Measurements from ENCODE around the gene ARHGEF19. TPM values are rescaled to one million over a fixed set of nuclear protein-coding genes. Genes with fewer than 3 reads are reported as not detected.
A peak's percentile ranks its signal among the peaks of the same experiment; 100 is the strongest.

The ARHGEF19 gene
- total and polyA plus RNA-seq, 2 of the 13 experiments (the other 11 are each of a cell fraction or from before 2014, with no cell fraction given), result 1.7 to 1.8 TPM

DNA sequence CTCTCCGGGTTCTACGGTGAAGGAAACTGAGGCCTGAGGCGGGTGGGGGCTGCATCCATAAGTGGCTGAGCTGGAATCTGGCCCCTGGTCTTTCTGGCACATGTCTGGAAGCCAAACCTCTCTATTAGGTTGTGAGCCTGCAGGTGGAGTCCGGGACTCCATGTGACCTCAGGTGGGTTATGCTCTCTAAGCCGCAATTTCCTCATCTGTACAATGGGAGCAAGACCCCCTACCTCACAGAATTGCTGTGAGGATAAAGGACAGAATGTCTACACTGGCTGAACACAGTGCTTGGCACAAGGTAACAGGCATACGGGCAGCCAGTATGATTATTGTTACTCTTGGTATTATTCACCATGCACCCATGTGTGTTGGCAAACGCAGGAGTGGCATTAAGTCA is 63.3 kb downstream of the ARHGEF19 start:
- Histone ChIP-seq H3K27me3 (ENCODE audit: control insufficient read depth in 1 of 2, insufficient read depth in 2 of 2, low read length in 2 of 2) (no peaks in the 10 kb centered on the region; a peak in 1 of 5 replicates), H3K9ac (ENCODE audit: insufficient read depth, low read depth, low read length) (no peak overlapping the region), H3K4me1 (ENCODE audit: insufficient read depth, low read length) (peaks cover 98% of the 10 kb centered on the region), H3K4me2 (ENCODE audit: low read depth, low read length) (0 out of 2 replicates have a peak overlapping the region, but pooled peaks have one; percentile 13), H3K27ac (ENCODE audit: extremely low read length, insufficient read depth, low read length) (no peak overlapping the region), H4K20me1 (ENCODE audit: insufficient read depth, low read length) (peaks cover 60% of the 10 kb centered on the region), H3K4me3 (replicated peaks in 1 of 3; ENCODE audit: insufficient read depth in 1 of 3, low read depth in 2 of 3, low read length in 3 of 3) (no peak overlapping the region; a peak in 1 of 6 replicates), H3K79me2 (ENCODE audit: insufficient read depth, low read length) (peaks cover 78% of the 10 kb centered on the region), H2AFZ (ENCODE audit: low read length) (no peak overlapping the region), H3K9me3 (ENCODE audit: low read length) (no peaks in the 10 kb centered on the region), H3K36me3 (replicated peaks in 1 of 2; ENCODE audit: control insufficient read depth in 1 of 2, insufficient read depth in 2 of 2, low read length in 2 of 2) (peaks cover 29 to 52% of the 10 kb centered on the region in 2 experiments)
- ChIA-PET POLR2A (interaction anchor here (6.2 kb wide), 1 partner anchor 16 kb away, joined by 63 read pairs; no protein-coding TSS in a partner anchor), CTCF (ENCODE audit: low intra/inter-chr PET ratio, low total read pairs) (no interaction called here)
- FAIRE-seq, result no peak
- TF ChIP-seq HOXA9 (CRISPR knock-in tag; IDR thresholded peaks at IDR 0.05; ENCODE audit: borderline replicate concordance) (no peak), ZNF737 (CRISPR knock-in tag; IDR thresholded peaks at IDR 0.05; ENCODE audit: borderline replicate concordance) (no peak), POLR2A (IDR thresholded peaks at IDR 0.05; ENCODE audit: insufficient read depth in 1 of 2, low read depth in 2 of 2, low read length in 2 of 2) (peak in 1 of 2 experiments; percentile 29; a peak in 1 of 4 replicates), ZNF629 (CRISPR knock-in tag; conservative IDR thresholded peaks at IDR 0.05) (peak; percentile 77), TRIM24 (CRISPR knock-in tag; IDR thresholded peaks at IDR 0.05) (no peak), ATF7 (IDR thresholded peaks at IDR 0.05) (no peak), ATF7 (CRISPR knock-in tag; IDR thresholded peaks at IDR 0.05) (no peak), ZNF891 (CRISPR knock-in tag; IDR thresholded peaks at IDR 0.05) (no peak), DNMT3B (CRISPR knock-in tag; conservative IDR thresholded peaks at IDR 0.05) (no peak)
- TF ChIP-seq, protein P1, sequence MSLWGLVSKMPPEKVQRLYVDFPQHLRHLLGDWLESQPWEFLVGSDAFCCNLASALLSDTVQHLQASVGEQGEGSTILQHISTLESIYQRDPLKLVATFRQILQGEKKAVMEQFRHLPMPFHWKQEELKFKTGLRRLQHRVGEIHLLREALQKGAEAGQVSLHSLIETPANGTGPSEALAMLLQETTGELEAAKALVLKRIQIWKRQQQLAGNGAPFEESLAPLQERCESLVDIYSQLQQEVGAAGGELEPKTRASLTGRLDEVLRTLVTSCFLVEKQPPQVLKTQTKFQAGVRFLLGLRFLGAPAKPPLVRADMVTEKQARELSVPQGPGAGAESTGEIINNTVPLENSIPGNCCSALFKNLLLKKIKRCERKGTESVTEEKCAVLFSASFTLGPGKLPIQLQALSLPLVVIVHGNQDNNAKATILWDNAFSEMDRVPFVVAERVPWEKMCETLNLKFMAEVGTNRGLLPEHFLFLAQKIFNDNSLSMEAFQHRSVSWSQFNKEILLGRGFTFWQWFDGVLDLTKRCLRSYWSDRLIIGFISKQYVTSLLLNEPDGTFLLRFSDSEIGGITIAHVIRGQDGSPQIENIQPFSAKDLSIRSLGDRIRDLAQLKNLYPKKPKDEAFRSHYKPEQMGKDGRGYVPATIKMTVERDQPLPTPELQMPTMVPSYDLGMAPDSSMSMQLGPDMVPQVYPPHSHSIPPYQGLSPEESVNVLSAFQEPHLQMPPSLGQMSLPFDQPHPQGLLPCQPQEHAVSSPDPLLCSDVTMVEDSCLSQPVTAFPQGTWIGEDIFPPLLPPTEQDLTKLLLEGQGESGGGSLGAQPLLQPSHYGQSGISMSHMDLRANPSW (CRISPR knock-in tag; IDR thresholded peaks at IDR 0.05; ENCODE audit: borderline replicate concordance), result no peak
- TF ChIP-seq, protein P2, sequence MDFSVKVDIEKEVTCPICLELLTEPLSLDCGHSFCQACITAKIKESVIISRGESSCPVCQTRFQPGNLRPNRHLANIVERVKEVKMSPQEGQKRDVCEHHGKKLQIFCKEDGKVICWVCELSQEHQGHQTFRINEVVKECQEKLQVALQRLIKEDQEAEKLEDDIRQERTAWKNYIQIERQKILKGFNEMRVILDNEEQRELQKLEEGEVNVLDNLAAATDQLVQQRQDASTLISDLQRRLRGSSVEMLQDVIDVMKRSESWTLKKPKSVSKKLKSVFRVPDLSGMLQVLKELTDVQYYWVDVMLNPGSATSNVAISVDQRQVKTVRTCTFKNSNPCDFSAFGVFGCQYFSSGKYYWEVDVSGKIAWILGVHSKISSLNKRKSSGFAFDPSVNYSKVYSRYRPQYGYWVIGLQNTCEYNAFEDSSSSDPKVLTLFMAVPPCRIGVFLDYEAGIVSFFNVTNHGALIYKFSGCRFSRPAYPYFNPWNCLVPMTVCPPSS (IDR thresholded peaks at IDR 0.05), result no peak
- no peak for ATAC-seq
- in situ Hi-C loops (cut with HindIII; ENCODE audit: extremely low pct_ligation_motif_present, low pct_unique_long_range_greater_than_20kb), result loop anchor here (5.0 kb wide), 1 partner anchor 33 kb away; no protein-coding TSS in a partner anchor
- 98% methylated on average over 6 of the region's 7 CpGs for WGBS (ENCODE audit: low lambda C conversion rate)
- intact Hi-C loops (cut with micrococcal nuclease; ENCODE audit: unreplicated experiment), result loop anchor here (10.0 kb wide), 1 partner anchor 74 kb away; the partner anchor contains the start of gene FAM131C
- DNase-seq (ENCODE audit: low spot score), result no peak
- BruUV-seq (replicated peaks), result no TSS peak

Measured in HepG2 (cell line).